H1 (cell line): ENCODE measurements around the gene IL27RA. TPM values are rescaled to one million over a fixed set of nuclear protein-coding genes. Genes with fewer than 3 reads are reported as not detected.

Source experiments
- YY1 ChIP-seq: IDR thresholded peaks from 2 replicates; pipeline ENCODE4 v1.6.1; 2011; ENCODE audit warnings: low read depth, mild to moderate bottlenecking, low read length
- polyA plus RNA-seq, 7 experiments: library from polyadenylated mRNA; depleted of rRNA in 3 of 7; stranded (reverse) in 5 of 7; unstranded in 2 of 7; fragments of >200 nt in 5 of 7; fragments of 200-250 nt in 2 of 7; gene quantifications; 1 replicate in 5 of 7; 2 replicates in 1 of 7; 4 replicates in 1 of 7; pipeline versions ENCODE4 v1.2.1 to v1.2.3, GENCODE V29; 2011 to 2013; ENCODE audit warnings: missing spikeins in 2 of 7, mixed read lengths in 2 of 7
- total RNA-seq: library from RNA; stranded (reverse); fragmentation: NEBNext Ultra II Directional; extraction: Animal tissue kit (Norgen Biotek cat#: 25700); gene quantifications from 2 replicates; pipeline ENCODE4 v1.2.1, GENCODE V29; 2021
- TF ChIP-seq, protein P1 (sequence below): IDR thresholded peaks from 2 replicates; pipeline ENCODE4 v1.6.1; 2011; ENCODE audit warnings: low read depth, mild to moderate bottlenecking, low read length; ENCODE audit not compliant: insufficient read depth

The IL27RA gene
- total and polyA plus RNA-seq, 2 of the 8 experiments (the other 6 are each of a cell fraction or from before 2014, with no cell fraction given): 9.9 to 14.7 TPM

DNA sequence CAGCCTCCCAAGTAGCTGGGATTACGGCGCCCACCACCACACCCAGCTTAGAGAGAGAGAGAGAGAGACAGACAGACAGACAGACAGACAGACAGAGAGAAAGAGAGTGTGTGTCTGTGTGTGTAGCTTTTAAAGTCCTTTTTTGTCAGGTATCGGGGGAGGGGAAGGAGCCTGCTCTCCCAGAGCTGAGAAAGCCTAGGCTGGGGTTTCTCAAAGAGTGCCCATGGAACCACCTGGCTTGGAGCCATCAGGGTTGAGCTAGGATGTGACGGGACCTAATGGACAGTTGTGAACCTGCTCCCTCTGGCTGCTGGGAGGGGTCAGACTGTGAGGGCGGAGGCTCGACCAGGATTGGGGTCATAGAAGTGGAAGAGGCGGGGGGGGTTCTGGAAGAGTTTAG, 42.1 kb upstream of the IL27RA start (continued):
- TF ChIP-seq, protein P1, sequence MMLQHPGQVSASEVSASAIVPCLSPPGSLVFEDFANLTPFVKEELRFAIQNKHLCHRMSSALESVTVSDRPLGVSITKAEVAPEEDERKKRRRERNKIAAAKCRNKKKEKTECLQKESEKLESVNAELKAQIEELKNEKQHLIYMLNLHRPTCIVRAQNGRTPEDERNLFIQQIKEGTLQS: no peak
- no peak for TF ChIP-seq YY1
- TF ChIP-seq, all 59 proteins: peak for 0
